ENCODE results near the gene CITED1.
"Not testable (repeated sequence)": the region's sequence is repeated elsewhere in the genome, so short reads cannot be mapped to it uniquely, and the experiment has no call there.

The CITED1 gene

GRCh38 chrX:72305286-72306084 lies at the start of gene CITED1:
TSS of gene CITED1 (minus strand) at chrX:72305914. CDS start at chrX:72302869, 3,045 bp downstream.
- in situ Hi-C loops (cut with MboI; ENCODE audit: low sequenced_read_pairs), result no loop called here

GRCh38 chrX:72352786-72353185 lies 47.1 kb upstream of the CITED1 start:
- in situ Hi-C loops (cut with MboI; ENCODE audit: low sequenced_read_pairs), result no loop called here

GRCh38 chrX:72351606-72352334 lies 46.1 kb upstream of the CITED1 start:
- in situ Hi-C loops (cut with MboI; ENCODE audit: low sequenced_read_pairs), result no loop called here

GRCh38 chrX:72349190-72349589 lies 43.5 kb upstream of the CITED1 start:
- in situ Hi-C loops (cut with MboI; ENCODE audit: low sequenced_read_pairs), result no loop called here

GRCh38 chrX:72348247-72348979 lies 42.7 kb upstream of the CITED1 start:
- in situ Hi-C loops (cut with MboI; ENCODE audit: low sequenced_read_pairs), result no loop called here

- in situ Hi-C loops (cut with MboI; ENCODE audit: low sequenced_read_pairs), result no loop called here
These were observed 41.7 kb upstream of the CITED1 start for GRCh38 chrX:72347366-72347765.

- in situ Hi-C loops (cut with MboI; ENCODE audit: low sequenced_read_pairs), result no loop called here
These were observed 40.7 kb upstream of the CITED1 start for GRCh38 chrX:72346302-72346949.

- in situ Hi-C loops (cut with MboI; ENCODE audit: low sequenced_read_pairs), result no loop called here
These were observed 34.9 kb upstream of the CITED1 start for GRCh38 chrX:72340626-72341025.

- in situ Hi-C loops (cut with MboI; ENCODE audit: low sequenced_read_pairs), result no loop called here
These were observed 34.3 kb upstream of the CITED1 start for GRCh38 chrX:72340041-72340440.

- in situ Hi-C loops (cut with MboI; ENCODE audit: low sequenced_read_pairs), result no loop called here
These were observed 24.4 kb upstream of the CITED1 start for GRCh38 chrX:72330131-72330530.

- in situ Hi-C loops (cut with MboI; ENCODE audit: low sequenced_read_pairs), result no loop called here
These were observed 21.0 kb upstream of the CITED1 start for GRCh38 chrX:72326605-72327300.

GRCh38 chrX:72319651-72320050 lies 13.9 kb upstream of the CITED1 start:
- in situ Hi-C loops (cut with MboI; ENCODE audit: low sequenced_read_pairs), result not testable (repeated sequence)

- in situ Hi-C loops (cut with MboI; ENCODE audit: low sequenced_read_pairs), result no loop called here
These were observed 11.4 kb upstream of the CITED1 start for GRCh38 chrX:72317139-72317538.

- in situ Hi-C loops (cut with MboI; ENCODE audit: low sequenced_read_pairs), result no loop called here
These were observed 10.8 kb upstream of the CITED1 start for GRCh38 chrX:72316408-72317110.

GRCh38 chrX:72314881-72315280 lies 9.2 kb upstream of the CITED1 start:
- in situ Hi-C loops (cut with MboI; ENCODE audit: low sequenced_read_pairs), result no loop called here

GRCh38 chrX:72313707-72314641 lies 8.3 kb upstream of the CITED1 start:
- in situ Hi-C loops (cut with MboI; ENCODE audit: low sequenced_read_pairs), result no loop called here

GRCh38 chrX:72312311-72312940 lies 6.7 kb upstream of the CITED1 start:
- in situ Hi-C loops (cut with MboI; ENCODE audit: low sequenced_read_pairs), result no loop called here
